ENCODE results near the gene RPEL1.

DNA sequence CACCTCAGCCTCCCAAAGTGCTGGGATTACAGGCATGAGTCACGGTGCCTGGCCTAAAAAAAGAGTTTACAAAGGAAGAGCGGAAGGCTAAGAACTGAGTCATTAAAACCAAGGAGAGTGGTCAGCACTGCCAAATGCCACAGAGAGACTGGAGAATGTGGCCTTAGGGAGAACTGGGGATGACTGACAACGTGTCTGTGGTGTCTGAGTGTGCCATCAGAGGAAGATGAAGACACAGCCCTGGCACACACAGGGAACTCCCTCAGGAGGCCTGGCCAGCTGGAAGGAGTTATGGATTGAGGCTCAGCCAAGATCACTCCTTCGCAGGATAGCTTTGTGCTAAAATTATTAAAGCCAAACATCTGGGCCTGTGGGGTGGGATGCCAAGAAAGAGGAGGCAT is 27.4 kb downstream of the RPEL1 start:
- TF ChIP-seq SP1 (IDR thresholded peaks at IDR 0.05; ENCODE audit: low read depth): peak; percentile 92
- no peak for TF ChIP-seq POLR2A (IDR thresholded peaks at IDR 0.05; ENCODE audit: borderline replicate concordance, extremely low read depth, insufficient read depth, insufficient read length)
- TF ChIP-seq, protein P1, sequence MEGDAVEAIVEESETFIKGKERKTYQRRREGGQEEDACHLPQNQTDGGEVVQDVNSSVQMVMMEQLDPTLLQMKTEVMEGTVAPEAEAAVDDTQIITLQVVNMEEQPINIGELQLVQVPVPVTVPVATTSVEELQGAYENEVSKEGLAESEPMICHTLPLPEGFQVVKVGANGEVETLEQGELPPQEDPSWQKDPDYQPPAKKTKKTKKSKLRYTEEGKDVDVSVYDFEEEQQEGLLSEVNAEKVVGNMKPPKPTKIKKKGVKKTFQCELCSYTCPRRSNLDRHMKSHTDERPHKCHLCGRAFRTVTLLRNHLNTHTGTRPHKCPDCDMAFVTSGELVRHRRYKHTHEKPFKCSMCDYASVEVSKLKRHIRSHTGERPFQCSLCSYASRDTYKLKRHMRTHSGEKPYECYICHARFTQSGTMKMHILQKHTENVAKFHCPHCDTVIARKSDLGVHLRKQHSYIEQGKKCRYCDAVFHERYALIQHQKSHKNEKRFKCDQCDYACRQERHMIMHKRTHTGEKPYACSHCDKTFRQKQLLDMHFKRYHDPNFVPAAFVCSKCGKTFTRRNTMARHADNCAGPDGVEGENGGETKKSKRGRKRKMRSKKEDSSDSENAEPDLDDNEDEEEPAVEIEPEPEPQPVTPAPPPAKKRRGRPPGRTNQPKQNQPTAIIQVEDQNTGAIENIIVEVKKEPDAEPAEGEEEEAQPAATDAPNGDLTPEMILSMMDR (IDR thresholded peaks at IDR 0.05 in 2 of 3, conservative IDR thresholded peaks at IDR 0.05 in 1 of 3; ENCODE audit: borderline replicate concordance in 1 of 3, insufficient read depth in 1 of 3, low read depth in 2 of 3, low read length in 2 of 3): no peak
- TF ChIP-seq, protein P2, sequence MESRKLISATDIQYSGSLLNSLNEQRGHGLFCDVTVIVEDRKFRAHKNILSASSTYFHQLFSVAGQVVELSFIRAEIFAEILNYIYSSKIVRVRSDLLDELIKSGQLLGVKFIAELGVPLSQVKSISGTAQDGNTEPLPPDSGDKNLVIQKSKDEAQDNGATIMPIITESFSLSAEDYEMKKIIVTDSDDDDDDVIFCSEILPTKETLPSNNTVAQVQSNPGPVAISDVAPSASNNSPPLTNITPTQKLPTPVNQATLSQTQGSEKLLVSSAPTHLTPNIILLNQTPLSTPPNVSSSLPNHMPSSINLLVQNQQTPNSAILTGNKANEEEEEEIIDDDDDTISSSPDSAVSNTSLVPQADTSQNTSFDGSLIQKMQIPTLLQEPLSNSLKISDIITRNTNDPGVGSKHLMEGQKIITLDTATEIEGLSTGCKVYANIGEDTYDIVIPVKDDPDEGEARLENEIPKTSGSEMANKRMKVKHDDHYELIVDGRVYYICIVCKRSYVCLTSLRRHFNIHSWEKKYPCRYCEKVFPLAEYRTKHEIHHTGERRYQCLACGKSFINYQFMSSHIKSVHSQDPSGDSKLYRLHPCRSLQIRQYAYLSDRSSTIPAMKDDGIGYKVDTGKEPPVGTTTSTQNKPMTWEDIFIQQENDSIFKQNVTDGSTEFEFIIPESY (IDR thresholded peaks at IDR 0.05; ENCODE audit: extremely low read depth, insufficient replicate concordance, low read length): no peak
- TF ChIP-seq JUND (IDR thresholded peaks at IDR 0.05): peak; percentile 99
- TF ChIP-seq, protein P3, sequence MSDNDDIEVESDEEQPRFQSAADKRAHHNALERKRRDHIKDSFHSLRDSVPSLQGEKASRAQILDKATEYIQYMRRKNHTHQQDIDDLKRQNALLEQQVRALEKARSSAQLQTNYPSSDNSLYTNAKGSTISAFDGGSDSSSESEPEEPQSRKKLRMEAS (IDR thresholded peaks at IDR 0.05): peak; percentile 91
- TF ChIP-seq, protein P4, sequence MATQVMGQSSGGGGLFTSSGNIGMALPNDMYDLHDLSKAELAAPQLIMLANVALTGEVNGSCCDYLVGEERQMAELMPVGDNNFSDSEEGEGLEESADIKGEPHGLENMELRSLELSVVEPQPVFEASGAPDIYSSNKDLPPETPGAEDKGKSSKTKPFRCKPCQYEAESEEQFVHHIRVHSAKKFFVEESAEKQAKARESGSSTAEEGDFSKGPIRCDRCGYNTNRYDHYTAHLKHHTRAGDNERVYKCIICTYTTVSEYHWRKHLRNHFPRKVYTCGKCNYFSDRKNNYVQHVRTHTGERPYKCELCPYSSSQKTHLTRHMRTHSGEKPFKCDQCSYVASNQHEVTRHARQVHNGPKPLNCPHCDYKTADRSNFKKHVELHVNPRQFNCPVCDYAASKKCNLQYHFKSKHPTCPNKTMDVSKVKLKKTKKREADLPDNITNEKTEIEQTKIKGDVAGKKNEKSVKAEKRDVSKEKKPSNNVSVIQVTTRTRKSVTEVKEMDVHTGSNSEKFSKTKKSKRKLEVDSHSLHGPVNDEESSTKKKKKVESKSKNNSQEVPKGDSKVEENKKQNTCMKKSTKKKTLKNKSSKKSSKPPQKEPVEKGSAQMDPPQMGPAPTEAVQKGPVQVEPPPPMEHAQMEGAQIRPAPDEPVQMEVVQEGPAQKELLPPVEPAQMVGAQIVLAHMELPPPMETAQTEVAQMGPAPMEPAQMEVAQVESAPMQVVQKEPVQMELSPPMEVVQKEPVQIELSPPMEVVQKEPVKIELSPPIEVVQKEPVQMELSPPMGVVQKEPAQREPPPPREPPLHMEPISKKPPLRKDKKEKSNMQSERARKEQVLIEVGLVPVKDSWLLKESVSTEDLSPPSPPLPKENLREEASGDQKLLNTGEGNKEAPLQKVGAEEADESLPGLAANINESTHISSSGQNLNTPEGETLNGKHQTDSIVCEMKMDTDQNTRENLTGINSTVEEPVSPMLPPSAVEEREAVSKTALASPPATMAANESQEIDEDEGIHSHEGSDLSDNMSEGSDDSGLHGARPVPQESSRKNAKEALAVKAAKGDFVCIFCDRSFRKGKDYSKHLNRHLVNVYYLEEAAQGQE (IDR thresholded peaks at IDR 0.05; ENCODE audit: low read depth): no peak
- peak; percentile 33; the same call in 1 of the 2 replicates for TF ChIP-seq RAD21 (IDR thresholded peaks at IDR 0.05; ENCODE audit: low read depth)
- no peak for TF ChIP-seq ZNF274 (IDR thresholded peaks at IDR 0.05; ENCODE audit: low read depth, low read length)
- TF ChIP-seq CEBPB (IDR thresholded peaks at IDR 0.05; ENCODE audit: low read depth): peak; percentile 76
- peak; percentile 73 for TF ChIP-seq POLR2AphosphoS5 (IDR thresholded peaks at IDR 0.05; ENCODE audit: low read depth, low read length)
- TF ChIP-seq EGR1 (IDR thresholded peaks at IDR 0.05; ENCODE audit: low read depth): no peak

All from HCT116 (cell line).